HepG2 (cell line): ENCODE measurements around the gene GLDN. TPM values are rescaled to one million over a fixed set of nuclear protein-coding genes. Genes with fewer than 3 reads are reported as not detected.

ENCODE experiments used
- DRAP1 ChIP-seq: IDR thresholded peaks from 2 replicates; pipeline ENCODE4 v1.6.1; 2016; ENCODE audit warnings: missing genetic modification reagents, missing compliant biosample characterization
- GFI1 ChIP-seq: sonication (generic); formaldehyde crosslinking; IDR thresholded peaks from 2 replicates; pipeline ENCODE4 v1.5.0; 2020; ENCODE audit warnings: missing genetic modification reagents, mild to moderate bottlenecking, borderline replicate concordance
- HDAC6 ChIP-seq: fragments of 200-600 bp; sonication (generic); IDR thresholded peaks from 2 replicates; pipeline ENCODE4 v1.7.0; 2017; ENCODE audit warnings: mild to moderate bottlenecking, antibody characterized with exemption, low read length, low read depth
- HINFP ChIP-seq: sonication (generic); formaldehyde crosslinking; IDR thresholded peaks from 2 replicates; pipeline ENCODE4 v1.4.0; 2020; ENCODE audit warnings: low read depth, mild to moderate bottlenecking, missing genetic modification reagents
- MED1 ChIP-seq: sonication (generic); formaldehyde crosslinking; IDR thresholded peaks from 2 replicates; pipeline ENCODE4 v1.4.0; 2020; ENCODE audit warnings: missing genetic modification reagents
- PHF5A ChIP-seq: IDR thresholded peaks from one replicate; pipeline ENCODE4 v1.6.1; 2018; ENCODE audit warnings: low read depth, missing genetic modification reagents; ENCODE audit not compliant: unreplicated experiment
- PHF8 ChIP-seq: sonication (generic); formaldehyde crosslinking; IDR thresholded peaks from 2 replicates; pipeline ENCODE4 v1.5.0; 2020; ENCODE audit warnings: missing genetic modification reagents
- PRDM10 ChIP-seq: sonication (generic); formaldehyde crosslinking; IDR thresholded peaks from 2 replicates; pipeline ENCODE4 v1.4.0; 2020; ENCODE audit warnings: low read depth, missing genetic modification reagents
- SALL2 ChIP-seq: sonication (generic); formaldehyde crosslinking; IDR thresholded peaks from 2 replicates; pipeline ENCODE4 v1.8.1; 2023; ENCODE audit warnings: mild to moderate bottlenecking, missing genetic modification reagents, inconsistent platforms
- SKIL ChIP-seq: sonication (generic); formaldehyde crosslinking; IDR thresholded peaks from 2 replicates; pipeline ENCODE4 v1.8.0; 2022; ENCODE audit warnings: missing genetic modification reagents, mild to moderate bottlenecking, moderate library complexity, borderline replicate concordance
- YY1 ChIP-seq: IDR thresholded peaks from 2 replicates; pipeline ENCODE4 v1.6.1; 2011; ENCODE audit warnings: low read length, low read depth, moderate library complexity, mild to moderate bottlenecking; ENCODE audit not compliant: insufficient read depth, insufficient replicate concordance
- ZBTB2 ChIP-seq: sonication (generic); formaldehyde crosslinking; IDR thresholded peaks from 2 replicates; pipeline ENCODE4 v1.8.0; 2022; ENCODE audit warnings: low read depth, missing genetic modification reagents
- ZFP36 ChIP-seq: fragments of 150-350 bp; IDR thresholded peaks from 2 replicates; pipeline ENCODE4 v1.6.1; 2018; ENCODE audit warnings: borderline replicate concordance, low read length, low read depth; ENCODE audit not compliant: partially characterized antibody
- ZNF460 ChIP-seq: sonication (generic); formaldehyde crosslinking; IDR thresholded peaks from 2 replicates; pipeline ENCODE4 v1.5.1; 2020; ENCODE audit warnings: missing genetic modification reagents, mild to moderate bottlenecking, borderline replicate concordance
- ZNF703 ChIP-seq: sonication (generic); formaldehyde crosslinking; IDR thresholded peaks from 2 replicates; pipeline ENCODE4 v1.5.1; 2020; ENCODE audit warnings: missing genetic modification reagents, mild to moderate bottlenecking, moderate library complexity, borderline replicate concordance
- ZNF816 ChIP-seq: sonication (generic); formaldehyde crosslinking; IDR thresholded peaks from 2 replicates; pipeline ENCODE4 v1.8.0; 2022; ENCODE audit warnings: missing genetic modification reagents, mild to moderate bottlenecking, borderline replicate concordance
- polyA plus RNA-seq, 8 experiments: library from polyadenylated mRNA; depleted of rRNA in 3 of 8; stranded (reverse) in 7 of 8; unstranded in 1 of 8; fragments of >200 nt; fragmentation: Illumina TruSeq in 4 of 8; extraction: Trizol in 4 of 8; gene quantifications; 2 replicates each; pipeline versions ENCODE4 v1.2.1 to v1.2.3, GENCODE V29; 2011 to 2016; ENCODE audit warnings: low read depth in 4 of 8, missing spikeins in 1 of 8, mixed read lengths in 1 of 8; ENCODE audit not compliant: insufficient read depth in 1 of 8
- total RNA-seq, 5 experiments: library from RNA; depleted of rRNA; stranded (reverse); fragments of >200 nt; fragmentation: Illumina TruSeq; extraction: Trizol; gene quantifications; 2 replicates each; pipeline ENCODE4 v1.2.3, GENCODE V29; 2016; ENCODE audit warnings: low read depth in 1 of 5

Gene GLDN
- total and polyA plus RNA-seq, 2 of the 13 experiments (the other 11 are each of a cell fraction or from before 2014, with no cell fraction given): 0.86 to 1.0 TPM

GRCh38 chr15:51314391-51315337, 26.8 kb upstream of the GLDN start (continued):
- TF ChIP-seq HINFP (CRISPR knock-in tag) (no peak), ZNF703 (CRISPR knock-in tag) (no peak), ZBTB2 (CRISPR knock-in tag) (no peak), ZFP36 (no peak), MED1 (CRISPR knock-in tag) (peak; percentile 87), GFI1 (CRISPR knock-in tag) (peak; percentile 82), SALL2 (CRISPR knock-in tag) (no peak), PRDM10 (CRISPR knock-in tag) (0 out of 2 replicates have a peak, but pooled peaks have one; percentile 32), DRAP1 (CRISPR knock-in tag) (no peak), PHF5A (CRISPR knock-in tag) (peak; percentile 73), ZNF460 (no peak), PHF8 (CRISPR knock-in tag) (peak; percentile 40; the same call in 1 of the 2 replicates), SKIL (CRISPR knock-in tag) (peak; percentile 79), YY1 (no peak), ZNF816 (CRISPR knock-in tag) (no peak), HDAC6 (no peak)
